ENCODE results near the gene ITGA2. TPM values are rescaled to one million over a fixed set of nuclear protein-coding genes. Genes with fewer than 3 reads are reported as not detected.
A peak's percentile ranks its signal among the peaks of the same experiment; 100 is the strongest.
"Not testable (repeated sequence)": the region's sequence is repeated elsewhere in the genome, so short reads cannot be mapped to it uniquely, and the experiment has no call there.

Gene ITGA2
- total RNA-seq, 2 donors from 2014 or later, result 0.88 to 3.8 TPM

- ATAC-seq, result no peak
- DNase-seq, result no peak
- intact Hi-C loops (cut with DNase I), result no loop called here
Measured at GRCh38 chr5:53084546-53085255, 95.5 kb downstream of the ITGA2 start.

- DNase-seq (no peak), ATAC-seq (no peak)
- intact Hi-C loops (cut with DNase I), result no loop called here
Measured at GRCh38 chr5:53087171-53087570, 98.0 kb downstream of the ITGA2 start.

GRCh38 chr5:53087621-53088121 lies 98.5 kb downstream of the ITGA2 start:
- DNase-seq (no peak), ATAC-seq (peak in 1 of 2 donors; percentile 52)
- intact Hi-C loops (cut with DNase I), result no loop called here

- no peak for ATAC-seq
- intact Hi-C loops (cut with DNase I), result no loop called here
- no peak for DNase-seq
Measured at GRCh38 chr5:53089481-53089991, 100.4 kb downstream of the ITGA2 start.

GRCh38 chr5:53090229-53090628 lies 101.1 kb downstream of the ITGA2 start:
- intact Hi-C loops (cut with DNase I), result no loop called here
- DNase-seq (no peak), ATAC-seq (no peak)

GRCh38 chr5:53091289-53091688 lies 102.1 kb downstream of the ITGA2 start:
- ATAC-seq, result peak; percentile 27 to 80
- intact Hi-C loops (cut with DNase I), result no loop called here
- DNase-seq, result no peak

GRCh38 chr5:53092242-53092641 lies 103.1 kb downstream of the ITGA2 start:
- ATAC-seq, result no peak
- DNase-seq, result no peak
- intact Hi-C loops (cut with DNase I), result no loop called here

GRCh38 chr5:53095217-53095616 lies 106.1 kb downstream of the ITGA2 start:
- intact Hi-C loops (cut with DNase I), result loop anchor here in 1 of 2 donors (5.0 kb wide), 1 partner anchor 148 kb away; no protein-coding TSS in a partner anchor
- DNase-seq, result no peak
- ATAC-seq, result no peak

- intact Hi-C loops (cut with DNase I), result loop anchor here (1.0 to 5.0 kb wide), 2 partner anchors 148 to 149 kb away; no protein-coding TSS in a partner anchor
- ATAC-seq, result peak; percentile 55 to 71
- DNase-seq, result peak; percentile 46
Measured at GRCh38 chr5:53095931-53096525, 106.9 kb downstream of the ITGA2 start.

GRCh38 chr5:53099546-53099945 lies 110.4 kb downstream of the ITGA2 start:
- intact Hi-C loops (cut with DNase I), result loop anchor here in 1 of 2 donors (5.0 kb wide), 1 partner anchor 152 kb away; no protein-coding TSS in a partner anchor
- ATAC-seq (no peak), DNase-seq (no peak)

GRCh38 chr5:53100606-53101005 lies 111.5 kb downstream of the ITGA2 start:
- no peak for ATAC-seq
- intact Hi-C loops (cut with DNase I), result no loop called here
- DNase-seq, result no peak

GRCh38 chr5:53105611-53106300 lies 116.6 kb downstream of the ITGA2 start:
- intact Hi-C loops (cut with DNase I), result no loop called here
- DNase-seq (no peak), ATAC-seq (no peak)

- ATAC-seq (peak in 1 of 2 donors; percentile 7), DNase-seq (no peak)
- intact Hi-C loops (cut with DNase I), result no loop called here
Measured at GRCh38 chr5:53109056-53109442, 119.9 kb downstream of the ITGA2 start.

- ATAC-seq, result peak; percentile 100
- intact Hi-C loops (cut with DNase I), result no loop called here
Measured at GRCh38 chr5:53109443-53110127, 120.4 kb downstream of the ITGA2 start, which contains the start of gene MOCS2. TSS of gene MOCS2 (minus strand) at chr5:53109757. CDS start at chr5:53107174, 2,583 bp downstream.

GRCh38 chr5:53110156-53110555 lies 121.0 kb downstream of the ITGA2 start:
- peak; percentile 2 to 4 for ATAC-seq
- intact Hi-C loops (cut with DNase I), result no loop called here
- DNase-seq, result no peak

More at GRCh38 chr5:53109443-53110127, 120.4 kb downstream of the ITGA2 start, which contains the start of gene MOCS2:
- DNase-seq, result peak; percentile 94

- ATAC-seq, result no peak
- intact Hi-C loops (cut with DNase I), result no loop called here
- no peak for DNase-seq
Measured at GRCh38 chr5:53111139-53111538, 122.0 kb downstream of the ITGA2 start.

GRCh38 chr5:53112307-53112706 lies 123.2 kb downstream of the ITGA2 start:
- ATAC-seq; intact Hi-C loops (cut with DNase I); DNase-seq: not testable (repeated sequence)

GRCh38 chr5:53112909-53113308 lies 123.8 kb downstream of the ITGA2 start:
- no peak for ATAC-seq
- no peak for DNase-seq
- intact Hi-C loops (cut with DNase I), result no loop called here

- intact Hi-C loops (cut with DNase I), result no loop called here
- DNase-seq (no peak), ATAC-seq (no peak)
Measured at GRCh38 chr5:53113947-53114346, 124.8 kb downstream of the ITGA2 start.
